Esophagus squamous epithelium (tissue), 5 donors: ENCODE data around the gene DNPEP. TPM values are rescaled to one million over a fixed set of nuclear protein-coding genes. Genes with fewer than 3 reads are reported as not detected.

Experiments
- DNase-seq: peaks from one replicate; lab custom pipeline; 2025; lab: John Stamatoyannopoulos, UW
- H3K27ac ChIP-seq, 4 donors: fragments of 200-600 bp; sonication (generic); one replicate each; pipeline ENCODE4 v1.5.1; 2016 to 2019; ENCODE audit warnings: mild to moderate bottlenecking in 1 of 4
- H3K27me3 ChIP-seq, 4 donors: fragments of 200-600 bp; sonication (generic); 1 replicate in 3 of 4; 2 replicates in 1 of 4; pipeline versions ENCODE4 v1.5.1 to v1.6.0; 2017 to 2021; ENCODE audit warnings: antibody characterized with exemption in 1 of 4
- H3K36me3 ChIP-seq, 3 donors: fragments of 200-600 bp; sonication (generic); one replicate each; pipeline ENCODE4 v1.5.1; 2016 to 2019
- H3K4me1 ChIP-seq, 3 donors: fragments of 200-600 bp; sonication (generic); one replicate each; pipeline ENCODE4 v1.5.1; 2017 to 2019
- H3K4me3 ChIP-seq, 4 donors: fragments of 200-600 bp; sonication (generic); 1 replicate in 3 of 4; 2 replicates in 1 of 4; pipeline ENCODE4 v1.5.1; 2016 to 2019; ENCODE audit warnings: mild to moderate bottlenecking in 2 of 4, moderate library complexity in 1 of 4
- H3K9me3 ChIP-seq, 3 donors: fragments of 200-600 bp; sonication (generic); one replicate each; pipeline ENCODE4 v1.5.1; 2016 to 2019
- POLR2A ChIP-seq, 4 donors: fragments of 450-650 bp; IDR thresholded peaks; one replicate each; pipeline ENCODE4 v1.6.1; 2017; ENCODE audit warnings: antibody characterized with exemption in 4 of 4, mild to moderate bottlenecking in 4 of 4, moderate library complexity in 3 of 4
- WGBS, 2 donors: methylation state at CpG; one replicate each; pipeline ENCODE4 v1.1.5; 2018; 5-methylcytosine and 5-hydroxymethylcytosine counted together
- intact Hi-C: fragments of 100-400 bp; cut with DNase I; formaldehyde crosslinking; loops from one replicate; pipeline ENCODE4 v1.15.0; 2022
- total RNA-seq, 4 donors: library from RNA; depleted of rRNA; stranded (reverse); fragments of >200 nt; gene quantifications; one replicate each; pipeline ENCODE4 v1.1.0, GENCODE V29; 2016
- TF ChIP-seq, protein P1 (sequence below), 6 experiments: fragments of 450-650 bp in 4 of 6; fragments of 200-600 bp in 2 of 6; sonication (generic) in 2 of 6; IDR thresholded peaks; one replicate each; pipeline ENCODE4 v1.5.1; 2016 to 2019; ENCODE audit warnings: antibody characterized with exemption in 6 of 6, mild to moderate bottlenecking in 4 of 6, moderate library complexity in 4 of 6
- donor health status: DM: yes; HTN: yes; CAD: no.

DNPEP gene
- total RNA-seq, 4 donors from 2014 or later, result 36.7 to 82.4 (median 39.5) TPM

DNA sequence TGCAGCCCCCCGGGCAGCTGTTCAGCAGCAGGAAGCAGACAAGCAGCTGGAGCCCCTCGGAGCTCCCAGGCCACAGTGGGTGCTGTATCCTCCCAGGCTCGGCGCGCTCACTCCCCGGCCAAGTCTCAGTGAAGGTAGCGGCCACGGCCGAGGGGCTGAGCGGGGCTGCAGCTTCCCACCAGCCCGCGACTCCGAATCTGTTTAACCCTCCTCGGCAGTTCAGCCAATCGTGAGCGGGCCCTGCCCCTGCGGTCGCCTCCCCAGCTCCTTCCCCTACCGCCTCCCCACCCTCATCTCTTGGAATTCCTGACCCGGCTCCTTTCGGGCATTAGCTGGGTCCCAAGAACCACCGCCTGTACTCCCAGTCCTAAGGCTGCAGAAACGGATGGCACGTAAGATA is 55.2 kb downstream of the DNPEP start, which contains the start of gene RESP18:
RESP18 (minus strand) TSS at position 203 of the 400 bp plus-strand sequence.
- H3K27ac ChIP-seq, result no peak within 1 kb of the TSS
- DNase-seq, result no peak
- TF ChIP-seq POLR2A (IDR thresholded peaks at IDR 0.05), result no peak
- TF ChIP-seq, protein P1, sequence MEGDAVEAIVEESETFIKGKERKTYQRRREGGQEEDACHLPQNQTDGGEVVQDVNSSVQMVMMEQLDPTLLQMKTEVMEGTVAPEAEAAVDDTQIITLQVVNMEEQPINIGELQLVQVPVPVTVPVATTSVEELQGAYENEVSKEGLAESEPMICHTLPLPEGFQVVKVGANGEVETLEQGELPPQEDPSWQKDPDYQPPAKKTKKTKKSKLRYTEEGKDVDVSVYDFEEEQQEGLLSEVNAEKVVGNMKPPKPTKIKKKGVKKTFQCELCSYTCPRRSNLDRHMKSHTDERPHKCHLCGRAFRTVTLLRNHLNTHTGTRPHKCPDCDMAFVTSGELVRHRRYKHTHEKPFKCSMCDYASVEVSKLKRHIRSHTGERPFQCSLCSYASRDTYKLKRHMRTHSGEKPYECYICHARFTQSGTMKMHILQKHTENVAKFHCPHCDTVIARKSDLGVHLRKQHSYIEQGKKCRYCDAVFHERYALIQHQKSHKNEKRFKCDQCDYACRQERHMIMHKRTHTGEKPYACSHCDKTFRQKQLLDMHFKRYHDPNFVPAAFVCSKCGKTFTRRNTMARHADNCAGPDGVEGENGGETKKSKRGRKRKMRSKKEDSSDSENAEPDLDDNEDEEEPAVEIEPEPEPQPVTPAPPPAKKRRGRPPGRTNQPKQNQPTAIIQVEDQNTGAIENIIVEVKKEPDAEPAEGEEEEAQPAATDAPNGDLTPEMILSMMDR (IDR thresholded peaks at IDR 0.05), result no peak
- H3K4me1 ChIP-seq, result no peaks in the 10 kb centered on the region
- no peaks in the 10 kb centered on the region for H3K36me3 ChIP-seq
- H3K4me3 ChIP-seq, result no peak within 1 kb of the TSS
- intact Hi-C loops, result no loop called here
- WGBS, 2 donors, result 5 to 21% methylated on average over 2 to 9 of the region's 24 CpGs
- no peaks in the 10 kb centered on the region for H3K9me3 ChIP-seq
- peaks cover 0 to 92% (median 9%) of the 10 kb centered on the region in 4 donors for H3K27me3 ChIP-seq

DNA sequence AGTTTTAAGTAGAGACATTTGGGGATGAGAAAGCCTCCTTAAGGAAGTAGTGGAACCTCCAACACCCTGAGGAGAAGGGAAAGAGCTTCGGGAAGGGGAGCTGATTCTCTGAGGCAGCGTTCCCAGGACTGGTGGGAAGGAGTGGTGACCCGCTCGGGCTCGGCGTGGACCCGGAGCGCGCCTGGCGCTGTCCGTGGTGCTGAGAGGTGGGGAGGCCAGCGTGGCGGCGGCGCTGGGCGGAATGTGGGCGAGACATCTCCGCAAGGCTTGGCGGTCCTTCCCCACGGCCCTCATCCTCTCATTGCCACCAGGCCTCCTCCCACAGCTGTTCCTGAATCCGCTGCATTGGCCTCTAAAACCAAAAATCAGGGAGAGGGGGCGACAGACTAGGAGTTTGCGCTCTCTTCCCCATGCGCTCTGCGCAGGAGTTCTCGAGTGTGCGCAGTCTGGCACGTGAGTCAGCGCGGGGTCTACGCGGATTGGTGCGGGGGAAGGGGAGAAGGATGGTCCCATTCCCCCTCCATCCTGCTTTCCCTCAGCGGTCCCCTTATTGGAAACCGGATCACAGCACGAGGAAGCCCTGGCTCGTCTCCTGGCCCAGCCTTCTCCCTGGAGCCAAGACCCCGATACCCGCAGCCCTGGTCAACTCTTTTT is 56.0 kb downstream of the DNPEP start:
- intact Hi-C loops, result no loop called here
- H3K27me3 ChIP-seq, result peaks cover 0 to 92% (median 9%) of the 10 kb centered on the region in 4 donors
- no peak overlapping the region for H3K27ac ChIP-seq
- no peaks in the 10 kb centered on the region for H3K9me3 ChIP-seq
- no peaks in the 10 kb centered on the region for H3K4me1 ChIP-seq
- DNase-seq, result no peak
- no peak overlapping the region for H3K4me3 ChIP-seq
- TF ChIP-seq, protein P1 (IDR thresholded peaks at IDR 0.05), result no peak
- TF ChIP-seq POLR2A (IDR thresholded peaks at IDR 0.05), result no peak
- WGBS, 2 donors, result 26 to 30% methylated on average over 21 to 29 of the region's 39 CpGs
- no peaks in the 10 kb centered on the region for H3K36me3 ChIP-seq

DNA sequence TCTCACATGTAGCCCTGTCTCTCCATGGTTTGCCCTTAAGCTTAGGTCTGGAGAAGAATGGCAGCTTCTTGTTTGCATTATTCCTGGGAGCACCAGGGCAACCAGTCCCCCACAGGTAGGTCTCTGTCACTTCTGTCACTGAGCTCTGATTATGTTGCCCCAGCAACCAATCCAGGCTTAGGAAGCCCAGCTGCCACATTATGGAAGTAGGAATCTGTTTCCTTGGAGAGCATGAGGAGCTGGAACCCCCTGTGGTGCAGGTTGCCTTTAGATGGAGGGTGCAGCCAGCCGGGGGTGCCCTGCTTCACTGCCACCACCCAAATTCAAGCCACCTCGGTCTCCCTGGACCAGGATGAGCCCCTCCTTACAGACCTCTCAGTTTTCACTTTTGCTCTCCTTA is 60.0 kb downstream of the DNPEP start:
- intact Hi-C loops, result no loop called here
- peaks cover 0 to 94% (median 9%) of the 10 kb centered on the region in 4 donors for H3K27me3 ChIP-seq
- no peaks in the 10 kb centered on the region for H3K9me3 ChIP-seq
- H3K4me1 ChIP-seq, result no peaks in the 10 kb centered on the region
- H3K36me3 ChIP-seq, result no peaks in the 10 kb centered on the region
- WGBS, 2 donors, result 36 to 39% methylated on average over 2 of the region's 2 CpGs
- no peak for DNase-seq
- no peak overlapping the region for H3K27ac ChIP-seq
- no peak overlapping the region for H3K4me3 ChIP-seq
- TF ChIP-seq POLR2A (IDR thresholded peaks at IDR 0.05), result no peak
- TF ChIP-seq, protein P1 (IDR thresholded peaks at IDR 0.05), result no peak

DNA sequence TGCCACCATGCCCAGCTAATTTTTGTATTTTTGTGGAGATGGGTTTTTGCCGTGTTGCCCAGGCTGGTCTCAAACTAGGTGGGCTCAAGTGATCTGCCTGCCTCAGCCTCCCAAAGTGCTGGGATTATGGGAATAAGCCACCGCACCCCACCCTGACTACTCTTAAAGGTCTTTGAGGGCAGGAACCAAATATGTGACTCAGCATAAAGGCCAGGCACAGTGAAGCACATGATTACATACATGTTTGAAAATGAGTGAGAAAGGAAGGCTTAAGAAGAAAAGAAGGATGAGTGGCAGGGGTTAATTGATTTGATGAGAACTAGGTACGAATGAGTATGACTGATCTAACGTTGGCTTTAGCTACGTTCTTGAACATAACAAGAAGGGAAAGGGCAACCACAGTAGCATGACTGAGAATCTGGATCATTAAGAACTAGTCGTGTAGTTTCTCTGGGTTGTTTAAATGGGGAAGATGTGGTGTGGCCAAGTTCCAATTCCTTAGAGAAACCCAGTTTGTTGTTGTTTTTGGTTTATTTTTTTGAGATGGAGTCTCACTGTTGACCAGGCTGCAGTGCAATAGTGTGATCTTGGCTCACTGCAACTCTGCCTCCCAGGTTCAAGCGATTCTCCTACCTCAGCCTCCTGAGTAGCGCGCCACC is 61.9 kb downstream of the DNPEP start:
- H3K9me3 ChIP-seq, result no peaks in the 10 kb centered on the region
- WGBS, 2 donors, result 63 to 67% methylated on average over 8 to 9 of the region's 9 CpGs
- DNase-seq, result no peak
- peaks cover 0 to 89% (median 0%) of the 10 kb centered on the region in 4 donors for H3K27me3 ChIP-seq
- no peak overlapping the region for H3K4me3 ChIP-seq
- H3K4me1 ChIP-seq, result no peaks in the 10 kb centered on the region
- intact Hi-C loops, result no loop called here
- no peak overlapping the region for H3K27ac ChIP-seq
- TF ChIP-seq POLR2A (IDR thresholded peaks at IDR 0.05), result no peak
- TF ChIP-seq, protein P1 (IDR thresholded peaks at IDR 0.05), result no peak
- H3K36me3 ChIP-seq, result no peaks in the 10 kb centered on the region

DNA sequence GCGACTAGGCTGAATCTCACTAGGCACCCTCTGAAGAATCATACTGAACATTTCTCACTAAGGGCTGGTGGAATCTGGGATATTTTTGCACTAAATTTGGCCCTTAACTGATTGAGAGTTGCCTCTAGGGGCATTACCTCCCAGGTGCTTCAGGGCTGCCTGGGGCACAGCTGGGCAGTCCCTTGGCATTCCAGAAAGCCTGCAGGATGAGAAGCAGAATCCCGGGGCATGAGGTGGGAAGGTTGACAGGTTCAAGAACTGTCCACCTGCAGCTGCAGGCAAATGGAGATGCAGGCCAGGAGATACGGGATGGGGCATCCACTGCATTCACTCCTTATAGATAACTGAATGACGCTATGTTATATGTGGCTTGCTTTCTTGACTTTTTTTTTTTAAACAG is 62.6 kb downstream of the DNPEP start:
- Histone ChIP-seq H3K4me3 (no peak overlapping the region), H3K9me3 (no peaks in the 10 kb centered on the region), H3K27me3 (peaks cover 0 to 87% (median 0%) of the 10 kb centered on the region in 4 donors), H3K4me1 (no peaks in the 10 kb centered on the region), H3K27ac (no peak overlapping the region), H3K36me3 (no peaks in the 10 kb centered on the region)
- 79 to 97% methylated on average over 3 to 4 of the region's 4 CpGs for WGBS, 2 donors
- TF ChIP-seq POLR2A (IDR thresholded peaks at IDR 0.05), result no peak
- TF ChIP-seq, protein P1 (IDR thresholded peaks at IDR 0.05), result no peak
- intact Hi-C loops, result no loop called here
- DNase-seq, result no peak
